H1 (cell line): ENCODE data around the gene CAMTA1.

Experiments
- POLR2AphosphoS5 ChIP-seq: IDR thresholded peaks from 2 replicates; pipeline ENCODE4 v1.6.1; 2011; ENCODE audit warnings: low read depth, low read length
- RFX5 ChIP-seq: IDR thresholded peaks from 2 replicates; pipeline ENCODE4 v1.6.1; 2011; ENCODE audit warnings: low read depth, low read length, improper control_type of control experiment, borderline replicate concordance

DNA sequence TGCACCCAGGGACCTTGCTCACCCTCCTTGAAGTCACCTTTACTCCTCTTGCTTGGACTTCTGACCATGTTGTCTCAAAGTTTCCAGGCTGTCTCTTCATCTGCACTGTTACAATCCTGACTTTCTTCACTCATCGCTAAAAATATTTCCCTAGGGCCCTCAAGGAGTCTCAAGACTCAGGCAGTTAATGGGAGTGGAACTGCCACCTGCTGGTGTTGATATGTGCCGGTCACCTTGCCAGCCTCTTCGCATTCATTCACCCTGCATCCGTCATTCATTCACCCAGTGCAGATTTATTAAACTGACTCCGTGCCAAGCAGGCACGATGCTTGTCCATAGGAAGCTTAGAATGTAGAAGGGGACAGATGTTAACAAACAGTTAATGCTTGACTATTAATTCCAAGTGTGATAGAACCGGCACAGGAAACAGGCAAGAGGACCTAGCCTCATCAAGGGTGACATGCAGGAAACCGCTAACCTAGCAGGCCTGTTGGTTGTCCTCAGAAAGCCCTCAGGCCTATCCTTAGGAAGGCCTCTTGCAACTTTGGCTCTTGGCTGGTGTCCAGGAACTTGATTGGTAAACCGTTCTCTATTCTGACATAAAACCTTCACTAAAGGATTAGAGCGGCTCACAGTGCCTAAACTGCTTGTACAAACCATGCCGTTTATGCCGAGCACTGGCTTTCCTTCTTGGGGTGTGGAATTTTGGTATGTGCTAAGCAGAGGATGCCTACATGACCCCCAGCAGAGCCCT, 342.2 kb downstream of the CAMTA1 start:
- TF ChIP-seq RFX5 (no peak), POLR2AphosphoS5 (no peak)
